GM13977 (cell line): ENCODE data around the gene AP4E1.
"Not testable (repeated sequence)": the region's sequence is repeated elsewhere in the genome, so short reads cannot be mapped to it uniquely, and the experiment has no call there.

Source experiments
- DNase-seq: peaks from one replicate; pipeline ENCODE4 v3.0.0; 2012; ENCODE audit warnings: low spot score
- CTCF ChIP-seq: IDR thresholded peaks from 2 replicates; pipeline ENCODE4 v1.5.1; 2012; ENCODE audit warnings: mild to moderate bottlenecking, control low read depth; ENCODE audit not compliant: insufficient read depth; ENCODE audit errors: extremely low read depth, missing control alignments
- in situ Hi-C: fragments of 300-500 bp; cut with MboI; formaldehyde crosslinking; loops from one replicate; pipeline ENCODE4 v1.12.0; 2022; ENCODE audit warnings: low sequenced_read_pairs, low pct_unique_long_range_greater_than_20kb, mixed read lengths, inconsistent platforms; ENCODE audit not compliant: unreplicated experiment

The AP4E1 gene

GRCh38 chr15:50872832-50873426 is 35.6 kb upstream of the AP4E1 start:
- TF ChIP-seq CTCF = no peak
- DNase-seq = no peak
- in situ Hi-C loops = loop anchor here (10.0 kb wide), 1 partner anchor 208 kb away; no protein-coding TSS in a partner anchor

- peak; percentile 37 for TF ChIP-seq CTCF
- in situ Hi-C loops = loop anchor here (10.0 kb wide), 1 partner anchor 209 kb away; no protein-coding TSS in a partner anchor
- DNase-seq = no peak
Measured at GRCh38 chr15:50873935-50874361, 34.5 kb upstream of the AP4E1 start.

- in situ Hi-C loops = loop anchor here (10.0 kb wide), 1 partner anchor 210 kb away; no protein-coding TSS in a partner anchor
- not testable (repeated sequence) for DNase-seq
Measured at GRCh38 chr15:50875238-50875637, 33.2 kb upstream of the AP4E1 start.

GRCh38 chr15:50876260-50876988 is 32.1 kb upstream of the AP4E1 start:
- no peak for DNase-seq
- in situ Hi-C loops = loop anchor here (10.0 kb wide), 1 partner anchor 212 kb away; no protein-coding TSS in a partner anchor
- no peak for TF ChIP-seq CTCF

GRCh38 chr15:50876989-50877360 is 31.5 kb upstream of the AP4E1 start:
- DNase-seq = peak; percentile 45
- in situ Hi-C loops = loop anchor here (10.0 kb wide), 1 partner anchor 212 kb away; no protein-coding TSS in a partner anchor
- peak; percentile 89 for TF ChIP-seq CTCF

GRCh38 chr15:50879016-50879617 is 29.4 kb upstream of the AP4E1 start:
- no peak for DNase-seq
- in situ Hi-C loops = loop anchor here (10.0 kb wide), 1 partner anchor 214 kb away; no protein-coding TSS in a partner anchor
- TF ChIP-seq CTCF = no peak

- in situ Hi-C loops = no loop called here
- no peak for TF ChIP-seq CTCF
- no peak for DNase-seq
Measured at GRCh38 chr15:50880206-50880605, 28.3 kb upstream of the AP4E1 start.
